Thyroid gland (tissue), 4 donors: ENCODE measurements around the gene PHACTR3. TPM values are rescaled to one million over a fixed set of nuclear protein-coding genes. Genes with fewer than 3 reads are reported as not detected.

Source experiments
- DNase-seq, 2 donors: peaks; one replicate each; pipeline ENCODE4 v3.0.0-alpha.2; 2019
- H3K27ac ChIP-seq, 3 donors: fragments of 200-600 bp; sonication (generic); 1 replicate in 2 of 3; 2 replicates in 1 of 3; pipeline ENCODE4 v1.5.1; 2016 to 2019; ENCODE audit warnings: mild to moderate bottlenecking in 1 of 3, moderate library complexity in 1 of 3
- H3K27me3 ChIP-seq: fragments of 200-600 bp; sonication (generic); one replicate; pipeline ENCODE4 v1.5.1; 2019
- H3K36me3 ChIP-seq, 2 donors: fragments of 200-600 bp; sonication (generic); one replicate each; pipeline ENCODE4 v1.5.1; 2016 to 2019
- H3K4me1 ChIP-seq, 2 donors: fragments of 200-600 bp; sonication (generic); one replicate each; pipeline ENCODE4 v1.5.1; 2017 to 2019
- H3K4me3 ChIP-seq, 3 donors: fragments of 200-600 bp; sonication (generic); replicated peaks in 1 of 3; 1 replicate in 2 of 3; 2 replicates in 1 of 3; pipeline ENCODE4 v1.5.1; 2016; ENCODE audit warnings: mild to moderate bottlenecking in 1 of 3
- H3K9me3 ChIP-seq: fragments of 200-600 bp; sonication (generic); one replicate; pipeline ENCODE4 v1.5.1; 2017
- POLR2A ChIP-seq, 2 donors: fragments of 450-650 bp; IDR thresholded peaks; one replicate each; pipeline ENCODE4 v1.6.1; 2017; ENCODE audit warnings: antibody characterized with exemption in 2 of 2, mild to moderate bottlenecking in 2 of 2, moderate library complexity in 1 of 2
- WGBS, 2 donors: methylation state at CpG; one replicate each; pipeline ENCODE4 v1.1.5; 2017; 5-methylcytosine and 5-hydroxymethylcytosine counted together
- intact Hi-C: fragments of 100-400 bp; cut with DNase I; formaldehyde crosslinking; loops from one replicate; pipeline ENCODE4 v1.15.1; 2023
- total RNA-seq, 4 donors: library from RNA; depleted of rRNA; stranded (reverse); fragments of >200 nt; gene quantifications; one replicate each; pipeline ENCODE4 v1.2.3, GENCODE V29; 2016
- TF ChIP-seq, protein P1 (sequence below), 6 experiments: fragments of 200-600 bp in 3 of 6; fragments of 450-650 bp in 3 of 6; sonication (generic) in 3 of 6; IDR thresholded peaks; one replicate each; pipeline ENCODE4 v1.5.1; 2016 to 2019; ENCODE audit warnings: antibody characterized with exemption in 6 of 6, mild to moderate bottlenecking in 2 of 6, inconsistent platforms in 1 of 6, moderate library complexity in 1 of 6

PHACTR3 gene
- total RNA-seq, 4 donors from 2014 or later: 2.4 TPM; not detected in 3

- intact Hi-C loops: no loop called here
- Histone ChIP-seq H3K4me1 (no peaks in the 10 kb centered on the region), H3K27ac (no peak overlapping the region), H3K4me3 (no peak overlapping the region), H3K9me3 (no peaks in the 10 kb centered on the region), H3K36me3 (no peaks in the 10 kb centered on the region), H3K27me3 (no peaks in the 10 kb centered on the region)
- WGBS, 2 donors: 91 to 93% methylated on average over 16 of the region's 16 CpGs
- TF ChIP-seq, protein P1, sequence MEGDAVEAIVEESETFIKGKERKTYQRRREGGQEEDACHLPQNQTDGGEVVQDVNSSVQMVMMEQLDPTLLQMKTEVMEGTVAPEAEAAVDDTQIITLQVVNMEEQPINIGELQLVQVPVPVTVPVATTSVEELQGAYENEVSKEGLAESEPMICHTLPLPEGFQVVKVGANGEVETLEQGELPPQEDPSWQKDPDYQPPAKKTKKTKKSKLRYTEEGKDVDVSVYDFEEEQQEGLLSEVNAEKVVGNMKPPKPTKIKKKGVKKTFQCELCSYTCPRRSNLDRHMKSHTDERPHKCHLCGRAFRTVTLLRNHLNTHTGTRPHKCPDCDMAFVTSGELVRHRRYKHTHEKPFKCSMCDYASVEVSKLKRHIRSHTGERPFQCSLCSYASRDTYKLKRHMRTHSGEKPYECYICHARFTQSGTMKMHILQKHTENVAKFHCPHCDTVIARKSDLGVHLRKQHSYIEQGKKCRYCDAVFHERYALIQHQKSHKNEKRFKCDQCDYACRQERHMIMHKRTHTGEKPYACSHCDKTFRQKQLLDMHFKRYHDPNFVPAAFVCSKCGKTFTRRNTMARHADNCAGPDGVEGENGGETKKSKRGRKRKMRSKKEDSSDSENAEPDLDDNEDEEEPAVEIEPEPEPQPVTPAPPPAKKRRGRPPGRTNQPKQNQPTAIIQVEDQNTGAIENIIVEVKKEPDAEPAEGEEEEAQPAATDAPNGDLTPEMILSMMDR (IDR thresholded peaks at IDR 0.05): no peak
- TF ChIP-seq POLR2A (IDR thresholded peaks at IDR 0.05): no peak
- DNase-seq: no peak
Measured at GRCh38 chr20:59673288-59673997, 69.1 kb downstream of the PHACTR3 start.

GRCh38 chr20:59673998-59674445 is 69.7 kb downstream of the PHACTR3 start:
- Histone ChIP-seq H3K27me3 (no peaks in the 10 kb centered on the region), H3K4me3 (no peak overlapping the region), H3K27ac (no peak overlapping the region), H3K9me3 (no peaks in the 10 kb centered on the region), H3K4me1 (no peaks in the 10 kb centered on the region), H3K36me3 (no peaks in the 10 kb centered on the region)
- 76 to 80% methylated on average over 9 to 10 of the region's 10 CpGs for WGBS, 2 donors
- no peak for DNase-seq
- TF ChIP-seq POLR2A (IDR thresholded peaks at IDR 0.05): no peak
- TF ChIP-seq, protein P1 (IDR thresholded peaks at IDR 0.05): no peak
- intact Hi-C loops: no loop called here

DNA sequence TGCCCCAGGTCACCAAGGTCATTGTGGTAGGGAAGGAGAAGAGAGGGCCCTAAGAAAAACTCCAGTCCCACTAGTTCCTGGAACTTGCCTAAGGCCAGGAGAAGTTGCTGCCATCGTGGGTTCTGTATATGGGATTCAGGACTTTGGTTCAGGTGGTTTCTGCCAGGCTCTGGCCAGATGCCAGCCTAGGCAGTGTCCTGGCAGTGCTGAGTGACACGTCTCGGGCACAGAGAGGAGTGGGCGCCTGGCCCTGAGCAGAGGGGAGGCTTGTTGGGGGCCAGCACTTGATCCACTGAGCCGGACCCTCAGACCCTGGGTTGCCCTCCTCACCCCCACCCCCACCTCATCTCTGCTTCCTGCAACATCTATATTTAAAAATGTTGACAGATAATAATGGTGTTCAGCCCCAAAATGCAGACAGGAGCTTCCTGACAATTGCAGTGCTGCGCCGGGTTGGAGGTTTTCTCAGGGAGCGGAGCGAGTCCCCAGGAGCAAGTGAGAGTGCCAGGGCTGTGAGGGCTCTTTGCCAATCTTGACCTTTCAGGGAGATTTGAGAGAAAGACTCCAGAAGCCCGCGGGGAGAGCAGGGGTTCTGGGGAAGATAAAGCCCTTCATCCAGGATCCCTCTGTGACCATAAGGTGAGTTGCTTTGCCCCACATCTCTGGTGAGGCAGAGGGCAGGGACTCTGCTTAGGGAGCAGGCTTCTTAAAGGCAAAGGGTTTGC is 71.9 kb downstream of the PHACTR3 start:
- no peak overlapping the region for H3K4me3 ChIP-seq
- no peaks in the 10 kb centered on the region for H3K4me1 ChIP-seq
- no peaks in the 10 kb centered on the region for H3K27me3 ChIP-seq
- no peaks in the 10 kb centered on the region for H3K9me3 ChIP-seq
- peak in 1 of 2 donors; percentile 5 for DNase-seq
- intact Hi-C loops: no loop called here
- H3K36me3 ChIP-seq: no peaks in the 10 kb centered on the region
- 32 to 45% methylated on average over 9 to 11 of the region's 11 CpGs for WGBS, 2 donors
- no peak overlapping the region for H3K27ac ChIP-seq
- TF ChIP-seq, protein P1 (IDR thresholded peaks at IDR 0.05): no peak
- no peak for TF ChIP-seq POLR2A (IDR thresholded peaks at IDR 0.05)

GRCh38 chr20:59676851-59677182 is 72.5 kb downstream of the PHACTR3 start:
- TF ChIP-seq, protein P1 (IDR thresholded peaks at IDR 0.05): no peak
- no peak for TF ChIP-seq POLR2A (IDR thresholded peaks at IDR 0.05)
- H3K36me3 ChIP-seq: no peaks in the 10 kb centered on the region
- intact Hi-C loops: no loop called here
- no peaks in the 10 kb centered on the region for H3K9me3 ChIP-seq
- H3K27ac ChIP-seq: no peak overlapping the region
- WGBS, 2 donors: 22 to 24% methylated on average over 4 of the region's 4 CpGs
- no peaks in the 10 kb centered on the region for H3K4me1 ChIP-seq
- H3K27me3 ChIP-seq: no peaks in the 10 kb centered on the region
- no peak overlapping the region for H3K4me3 ChIP-seq
- DNase-seq: no peak

DNA sequence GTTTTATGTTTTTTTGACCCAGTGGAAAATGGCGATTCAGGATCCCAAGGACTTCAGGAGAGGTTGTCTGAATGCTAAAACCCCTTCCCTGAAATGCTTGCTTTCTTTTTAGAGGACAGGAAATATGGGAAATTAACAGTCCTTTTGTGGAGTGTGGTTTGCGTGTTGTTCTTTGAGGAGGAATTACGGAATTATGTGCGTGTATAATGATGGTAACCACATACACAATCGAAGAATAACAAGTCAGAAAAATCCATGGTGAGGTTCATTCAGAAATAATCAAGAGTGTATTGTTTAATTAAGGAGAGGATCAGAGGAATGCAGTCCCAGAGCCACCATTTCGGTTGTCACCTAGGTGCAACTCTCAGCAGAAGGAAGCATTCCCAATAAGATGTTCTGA is 73.2 kb downstream of the PHACTR3 start:
- no peak for TF ChIP-seq POLR2A (IDR thresholded peaks at IDR 0.05)
- TF ChIP-seq, protein P1 (IDR thresholded peaks at IDR 0.05): no peak
- Histone ChIP-seq H3K9me3 (no peaks in the 10 kb centered on the region), H3K27ac (no peak overlapping the region), H3K36me3 (no peaks in the 10 kb centered on the region), H3K27me3 (no peaks in the 10 kb centered on the region), H3K4me1 (no peaks in the 10 kb centered on the region), H3K4me3 (no peak overlapping the region)
- intact Hi-C loops: no loop called here
- DNase-seq: no peak
- WGBS, 2 donors: 61 to 66% methylated on average over 6 of the region's 6 CpGs
